Dedifferentiated amniotic fluid mesenchymal stem cell (primary cell): ENCODE data around the gene SPOUT1.
"Not testable (repeated sequence)": the region's sequence is repeated elsewhere in the genome, so short reads cannot be mapped to it uniquely, and the experiment has no call there.

Experiments used
- DNase-seq: peaks from one replicate; pipeline ENCODE4 v3.0.0-alpha.2; 2016; ENCODE audit errors: extremely low spot score

SPOUT1 gene

GRCh38 chr9:128809831-128810230 is 19.8 kb downstream of the SPOUT1 start:
- no peak for DNase-seq

GRCh38 chr9:128809036-128809599 is 20.5 kb downstream of the SPOUT1 start:
- no peak for DNase-seq

- no peak for DNase-seq
Observed at GRCh38 chr9:128808543-128808942, 21.1 kb downstream of the SPOUT1 start.

- DNase-seq, result no peak
Observed at GRCh38 chr9:128807827-128808226, 21.8 kb downstream of the SPOUT1 start.

- DNase-seq, result no peak
Observed at GRCh38 chr9:128805661-128806060, 23.9 kb downstream of the SPOUT1 start.

- no peak for DNase-seq
Observed at GRCh38 chr9:128802482-128802881, 27.1 kb downstream of the SPOUT1 start.

- no peak for DNase-seq
Observed at GRCh38 chr9:128800061-128800460, 29.5 kb downstream of the SPOUT1 start.

GRCh38 chr9:128798896-128799295 is 30.7 kb downstream of the SPOUT1 start:
- no peak for DNase-seq

GRCh38 chr9:128794961-128795360 is 34.6 kb downstream of the SPOUT1 start:
- DNase-seq, result not testable (repeated sequence)

GRCh38 chr9:128792978-128793686 is 36.5 kb downstream of the SPOUT1 start:
- no peak for DNase-seq

GRCh38 chr9:128792134-128792533 is 37.5 kb downstream of the SPOUT1 start:
- DNase-seq, result no peak

- DNase-seq, result no peak
Observed at GRCh38 chr9:128790536-128790935, 39.1 kb downstream of the SPOUT1 start.

- no peak for DNase-seq
Observed at GRCh38 chr9:128788445-128788844, 41.1 kb downstream of the SPOUT1 start.

GRCh38 chr9:128787659-128788058 is 41.9 kb downstream of the SPOUT1 start:
- no peak for DNase-seq

- DNase-seq, result peak; percentile 68
Observed at GRCh38 chr9:128786681-128787601, 42.7 kb downstream of the SPOUT1 start, which contains the start of gene TBC1D13. Gene TBC1D13, plus strand, starts transcription at chr9:128787253. Its CDS starts 101 bp downstream, at chr9:128787354.

- no peak for DNase-seq
Observed at GRCh38 chr9:128785427-128785826, 44.2 kb downstream of the SPOUT1 start.

- DNase-seq, result no peak
Observed at GRCh38 chr9:128782669-128783068, 46.9 kb downstream of the SPOUT1 start.

GRCh38 chr9:128781187-128782070 is 48.2 kb downstream of the SPOUT1 start:
- DNase-seq, result no peak

GRCh38 chr9:128780093-128780492 is 49.5 kb downstream of the SPOUT1 start:
- not testable (repeated sequence) for DNase-seq

- DNase-seq, result no peak
Observed at GRCh38 chr9:128774804-128775203, 54.8 kb downstream of the SPOUT1 start.

- DNase-seq, result no peak
Observed at GRCh38 chr9:128773049-128773448, 56.5 kb downstream of the SPOUT1 start.
